NT2/D1 (cell line): ENCODE measurements around the gene TMEM176A.

Experiments used
- DNase-seq: peaks from one replicate; pipeline ENCODE4 v3.0.0-alpha.2; 2011; ENCODE audit warnings: low read depth, low spot score
- H3K27me3 ChIP-seq: 2 replicates; pipeline ENCODE4 v1.6.0; 2011; ENCODE audit warnings: mild to moderate bottlenecking; ENCODE audit not compliant: insufficient read length, insufficient read depth
- H3K36me3 ChIP-seq: 2 replicates; pipeline ENCODE4 v1.6.1; 2011; ENCODE audit warnings: mild to moderate bottlenecking, low read length, mixed read lengths; ENCODE audit not compliant: insufficient read depth, insufficient read length
- H3K4me1 ChIP-seq: 2 replicates; pipeline ENCODE4 v1.5.1; 2011; ENCODE audit not compliant: insufficient read depth, insufficient read length
- H3K4me3 ChIP-seq: 2 replicates; pipeline ENCODE4 v1.5.1; 2011; ENCODE audit warnings: low read depth; ENCODE audit not compliant: insufficient read length
- H3K9ac ChIP-seq: 2 replicates; pipeline ENCODE4 v1.6.0; 2011; ENCODE audit warnings: low read depth; ENCODE audit not compliant: insufficient read length
- H3K9me3 ChIP-seq: 2 replicates; pipeline ENCODE4 v1.5.1; 2011; ENCODE audit warnings: mild to moderate bottlenecking, low read length; ENCODE audit not compliant: insufficient read depth
- SUZ12 ChIP-seq: IDR thresholded peaks from 2 replicates; pipeline ENCODE4 v1.6.1; 2011; ENCODE audit not compliant: insufficient read length, insufficient read depth; ENCODE audit errors: extremely low read depth
- YY1 ChIP-seq: IDR thresholded peaks from 2 replicates; pipeline ENCODE4 v1.6.1; 2011; ENCODE audit not compliant: insufficient read length, insufficient read depth
- ZNF274 ChIP-seq: IDR thresholded peaks from 2 replicates; pipeline ENCODE4 v1.6.1; 2011; ENCODE audit warnings: mild to moderate bottlenecking, low read depth, low read length

Gene TMEM176A

DNA sequence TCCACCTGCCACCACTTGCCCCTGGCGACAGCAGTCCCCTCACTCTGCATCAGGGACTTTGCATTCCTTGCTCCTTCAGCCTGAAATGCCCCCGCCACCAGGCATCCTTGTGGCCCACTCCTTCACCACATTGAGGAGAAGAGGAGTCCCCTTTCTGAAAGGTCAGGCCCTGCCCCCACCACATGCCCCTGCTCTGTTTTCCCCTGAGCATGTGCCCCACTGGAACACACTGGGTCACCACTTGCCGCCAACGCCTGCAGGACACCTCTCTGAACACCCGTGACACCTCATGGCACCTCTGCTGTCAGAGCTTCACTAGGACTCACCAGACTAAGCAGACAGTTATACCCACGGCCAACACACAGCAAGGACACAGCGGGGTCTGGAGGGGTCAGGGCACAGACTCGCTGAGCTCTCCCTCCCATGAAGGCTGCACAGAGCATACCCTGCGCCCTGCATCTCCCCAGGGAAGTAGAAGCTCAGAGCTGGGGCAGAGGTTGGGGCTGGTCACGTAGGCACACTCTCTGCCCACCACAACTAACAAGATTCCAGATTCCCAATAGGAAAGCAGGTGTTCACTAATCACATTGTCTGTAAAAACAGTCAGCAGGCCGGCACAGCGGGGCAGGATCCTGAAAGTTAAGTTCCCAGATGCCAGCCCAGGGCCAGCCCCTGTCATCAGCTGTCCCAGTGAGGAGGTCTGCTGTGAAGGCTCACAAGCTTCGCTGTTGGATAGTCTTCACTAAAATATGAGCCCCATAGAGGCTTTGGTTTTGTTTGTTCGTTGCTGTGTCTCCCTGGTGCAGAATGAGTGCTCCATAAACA lies 45.9 kb downstream of the TMEM176A start:
- Histone ChIP-seq H3K4me1 (no peaks in the 10 kb centered on the region), H3K36me3 (no peaks in the 10 kb centered on the region), H3K4me3 (no peak overlapping the region), H3K9me3 (no peaks in the 10 kb centered on the region), H3K9ac (no peak overlapping the region), H3K27me3 (no peaks in the 10 kb centered on the region)
- no peak for DNase-seq
- TF ChIP-seq SUZ12 (no peak), ZNF274 (no peak), YY1 (no peak)

DNA sequence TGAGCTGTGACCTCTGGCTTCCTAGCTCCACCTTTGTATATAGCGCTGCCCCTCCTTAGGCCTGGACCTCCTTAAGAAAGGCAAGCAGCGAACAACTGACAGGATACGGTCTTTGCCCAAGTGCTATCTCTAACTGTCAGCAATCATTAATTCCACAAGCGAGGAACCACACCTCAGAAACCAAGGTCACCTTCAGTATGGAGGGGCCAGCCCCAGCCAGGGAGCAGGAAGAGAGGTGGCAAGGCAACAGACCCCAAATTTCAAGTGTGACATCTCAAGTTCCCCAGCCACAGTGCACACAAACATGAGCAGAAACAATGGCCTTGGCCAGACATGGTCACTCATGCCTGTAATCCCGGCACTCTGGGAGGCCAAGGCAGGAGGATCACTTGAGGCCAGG lies 47.0 kb downstream of the TMEM176A start:
- Histone ChIP-seq H3K9me3 (no peaks in the 10 kb centered on the region), H3K27me3 (no peaks in the 10 kb centered on the region), H3K9ac (no peak overlapping the region), H3K4me1 (no peaks in the 10 kb centered on the region), H3K36me3 (no peaks in the 10 kb centered on the region), H3K4me3 (no peak overlapping the region)
- DNase-seq, result no peak
- no peak for TF ChIP-seq SUZ12
- TF ChIP-seq YY1, result no peak
- no peak for TF ChIP-seq ZNF274

DNA sequence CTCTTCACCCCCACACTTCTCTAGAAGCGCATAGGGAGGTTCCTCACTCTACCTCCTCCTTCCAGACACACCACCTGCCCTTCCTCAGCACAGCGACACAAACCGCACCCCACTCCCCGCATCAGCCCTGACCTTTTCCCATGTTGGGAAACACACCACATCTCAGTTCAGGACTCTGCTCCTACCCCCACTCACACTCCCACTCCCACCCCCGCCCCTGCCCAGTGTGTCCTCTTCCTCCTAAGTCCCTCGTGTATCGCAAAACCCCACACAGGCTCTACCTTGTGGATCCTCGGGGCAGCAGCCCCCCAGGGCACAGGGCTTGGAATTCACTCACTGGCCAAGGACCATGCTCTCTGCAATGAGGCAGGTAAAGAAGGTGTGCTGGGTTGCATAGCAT lies 47.5 kb downstream of the TMEM176A start:
- no peak for DNase-seq
- Histone ChIP-seq H3K4me1 (no peaks in the 10 kb centered on the region), H3K9ac (no peak overlapping the region), H3K4me3 (no peak overlapping the region), H3K36me3 (no peaks in the 10 kb centered on the region), H3K27me3 (no peaks in the 10 kb centered on the region), H3K9me3 (no peaks in the 10 kb centered on the region)
- TF ChIP-seq SUZ12, result no peak
- TF ChIP-seq ZNF274, result no peak
- no peak for TF ChIP-seq YY1

DNA sequence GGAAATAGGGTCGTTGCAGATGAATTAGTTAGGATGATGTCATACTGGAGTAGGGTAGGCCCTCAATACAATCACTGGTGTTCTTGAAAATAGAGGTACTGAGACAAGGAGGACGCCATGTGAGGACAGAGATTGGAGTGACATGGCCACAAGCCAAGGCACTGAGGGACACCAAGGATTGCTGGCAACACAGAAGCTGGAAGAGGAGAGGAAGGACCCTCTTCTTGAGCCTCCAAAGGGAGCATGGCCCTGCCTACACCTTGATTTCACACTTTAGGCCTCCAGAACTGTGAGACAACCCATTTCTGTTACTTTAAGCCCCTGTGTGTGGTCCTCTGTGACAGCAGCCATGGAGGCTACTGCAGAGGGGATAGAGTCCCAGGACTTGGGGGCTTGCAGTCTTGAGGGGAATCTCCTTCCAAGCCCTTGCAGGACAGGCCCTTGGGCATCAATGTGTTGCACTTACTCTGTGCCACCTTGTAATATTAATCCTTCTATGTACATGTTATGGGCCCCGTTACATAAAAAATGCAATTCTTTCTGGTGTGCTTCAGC lies 48.1 kb downstream of the TMEM176A start:
- no peak for DNase-seq
- Histone ChIP-seq H3K4me3 (no peak overlapping the region), H3K27me3 (no peaks in the 10 kb centered on the region), H3K4me1 (no peaks in the 10 kb centered on the region), H3K9ac (no peak overlapping the region), H3K9me3 (no peaks in the 10 kb centered on the region), H3K36me3 (no peaks in the 10 kb centered on the region)
- no peak for TF ChIP-seq SUZ12
- TF ChIP-seq YY1, result no peak
- no peak for TF ChIP-seq ZNF274

DNA sequence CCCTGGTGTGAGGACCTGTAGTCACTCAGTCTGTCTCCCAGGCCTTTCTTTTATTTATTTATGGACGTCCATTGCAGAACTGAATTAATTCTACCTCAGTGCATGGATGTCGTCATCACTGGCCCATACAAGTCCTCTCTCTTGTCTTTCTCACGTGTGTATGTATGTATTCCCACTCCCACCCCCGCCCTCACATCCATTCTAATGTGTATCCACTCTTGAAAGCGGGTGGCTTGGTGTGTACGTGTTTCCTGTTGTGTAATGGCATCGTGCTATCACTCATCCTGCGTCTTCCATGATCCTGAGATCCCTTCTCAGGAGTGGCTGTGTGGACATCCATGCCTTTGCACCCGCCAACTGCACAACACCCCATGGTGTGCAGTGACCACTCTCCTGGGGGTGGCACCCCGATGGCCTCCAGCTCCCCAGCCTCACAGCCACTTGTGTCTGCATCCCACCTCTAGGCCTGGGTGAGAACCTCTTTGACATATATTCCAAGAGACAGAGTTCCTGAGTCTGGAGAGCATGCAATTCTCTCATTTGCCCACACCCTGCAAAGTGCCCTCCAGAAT lies 48.7 kb downstream of the TMEM176A start:
- no peaks in the 10 kb centered on the region for H3K9me3 ChIP-seq
- TF ChIP-seq SUZ12 (no peak), ZNF274 (no peak), YY1 (no peak)
- H3K36me3 ChIP-seq, result no peaks in the 10 kb centered on the region
- no peak for DNase-seq
- no peak overlapping the region for H3K9ac ChIP-seq
- peaks cover 4% of the 10 kb centered on the region for H3K4me1 ChIP-seq
- no peaks in the 10 kb centered on the region for H3K27me3 ChIP-seq
- H3K4me3 ChIP-seq, result no peak overlapping the region

DNA sequence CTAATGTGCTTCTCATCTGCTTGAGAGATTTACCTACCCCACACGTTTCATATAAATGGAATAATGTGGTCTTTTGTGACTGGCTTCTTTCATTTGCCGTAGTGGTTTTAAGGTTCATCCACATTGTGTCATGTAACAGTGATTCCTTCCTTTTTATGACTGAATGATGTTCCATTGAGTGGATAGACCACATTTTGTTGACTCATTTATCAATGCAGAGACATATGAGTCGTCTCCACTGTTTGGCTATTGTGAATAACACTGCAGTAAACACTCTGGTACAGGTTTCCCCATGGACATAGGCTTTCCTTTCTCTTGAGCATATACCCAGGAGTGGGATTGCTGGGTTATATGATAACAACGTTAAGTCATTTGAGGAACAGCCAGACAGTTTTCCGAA lies 49.7 kb downstream of the TMEM176A start:
- Histone ChIP-seq H3K4me1 (peaks cover 5% of the 10 kb centered on the region), H3K9me3 (no peaks in the 10 kb centered on the region), H3K4me3 (no peak overlapping the region), H3K9ac (no peak overlapping the region), H3K36me3 (no peaks in the 10 kb centered on the region), H3K27me3 (no peaks in the 10 kb centered on the region)
- no peak for DNase-seq
- no peak for TF ChIP-seq YY1
- no peak for TF ChIP-seq SUZ12
- TF ChIP-seq ZNF274, result no peak

DNA sequence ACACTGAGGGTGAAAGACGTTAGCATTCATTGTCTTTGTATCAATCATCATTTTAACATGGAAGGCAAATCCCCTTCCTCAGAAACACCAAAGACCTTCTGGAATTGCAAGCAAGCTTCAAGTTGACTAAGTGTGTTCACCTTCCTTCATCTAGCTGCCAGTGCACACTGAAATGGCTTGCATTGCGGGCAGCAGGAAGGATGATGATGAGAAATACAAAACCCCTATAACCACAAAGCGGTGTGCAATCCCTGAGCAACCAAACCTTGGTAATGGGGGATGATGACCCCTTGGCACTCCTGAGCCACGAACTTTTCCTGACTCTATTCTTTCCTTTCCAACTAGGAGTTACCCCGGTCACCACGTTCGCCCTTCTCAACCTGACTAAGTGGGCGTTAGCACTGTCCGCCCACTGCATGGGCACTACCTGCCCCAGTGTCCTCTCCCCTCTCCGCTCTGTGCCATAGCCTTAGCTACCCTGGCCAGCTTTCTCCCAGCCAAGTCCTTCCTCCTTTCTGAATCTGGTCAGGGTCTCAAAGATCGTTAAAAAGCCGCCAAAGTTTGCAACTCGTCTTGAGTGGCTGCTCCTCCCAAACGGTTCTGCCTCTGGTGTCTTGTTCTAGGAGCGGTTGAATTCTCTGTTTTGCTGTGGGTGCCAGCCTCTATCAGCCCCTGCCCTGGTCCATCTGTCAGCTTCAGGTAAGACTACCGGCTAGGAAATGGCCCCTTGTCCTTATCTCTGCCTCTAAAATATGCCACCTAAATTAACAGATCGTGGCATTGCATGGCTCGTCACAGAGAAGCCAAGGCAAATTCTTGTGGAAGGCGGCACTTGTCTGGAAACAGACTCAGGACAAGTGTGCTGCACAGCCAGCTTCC lies 51.2 kb downstream of the TMEM176A start:
- Histone ChIP-seq H3K4me3 (no peak overlapping the region), H3K9ac (no peak overlapping the region), H3K9me3 (no peaks in the 10 kb centered on the region), H3K4me1 (peaks cover 5% of the 10 kb centered on the region), H3K27me3 (no peaks in the 10 kb centered on the region), H3K36me3 (no peaks in the 10 kb centered on the region)
- DNase-seq, result no peak
- TF ChIP-seq ZNF274, result no peak
- no peak for TF ChIP-seq YY1
- TF ChIP-seq SUZ12, result no peak
